Smooth muscle cell (in vitro differentiated cells): ENCODE data around the gene STX11. TPM values are rescaled to one million over a fixed set of nuclear protein-coding genes. Genes with fewer than 3 reads are reported as not detected.
A peak's percentile ranks its signal among the peaks of the same experiment; 100 is the strongest.

Source experiments
- DNase-seq: peaks from one replicate; lab custom pipeline; 2025; ENCODE audit not compliant: unreplicated experiment; lab: John Stamatoyannopoulos, UW
- H2AFZ ChIP-seq: fragments of 200-600 bp; sonication (generic); 2 replicates; pipeline ENCODE4 v1.6.0; 2016; ENCODE audit warnings: antibody characterized with exemption, low read depth, mild to moderate bottlenecking
- H3F3A ChIP-seq: fragments of 200-600 bp; sonication (generic); 2 replicates; pipeline ENCODE4 v1.6.0; 2017; ENCODE audit warnings: antibody characterized with exemption, low read depth
- H3K27ac ChIP-seq: fragments of 200-600 bp; sonication (generic); 2 replicates; pipeline ENCODE4 v1.5.1; 2016; ENCODE audit warnings: low read depth, mild to moderate bottlenecking
- H3K27me3 ChIP-seq: fragments of 200-600 bp; sonication (generic); 2 replicates; pipeline ENCODE4 v1.6.1; 2016; ENCODE audit warnings: low read depth, mild to moderate bottlenecking
- H3K36me3 ChIP-seq: fragments of 200-600 bp; sonication (generic); 2 replicates; pipeline ENCODE4 v1.5.1; 2016; ENCODE audit warnings: low read depth
- H3K4me1 ChIP-seq: fragments of 200-600 bp; sonication (generic); 2 replicates; pipeline ENCODE4 v1.5.1; 2016; ENCODE audit warnings: low read depth
- H3K4me2 ChIP-seq: fragments of 200-600 bp; sonication (generic); 2 replicates; pipeline ENCODE4 v1.6.0; 2016; ENCODE audit warnings: mild to moderate bottlenecking
- H3K4me3 ChIP-seq: fragments of 200-600 bp; sonication (generic); 2 replicates; pipeline ENCODE4 v1.5.1; 2016; ENCODE audit warnings: mild to moderate bottlenecking
- H3K79me2 ChIP-seq: fragments of 200-600 bp; sonication (generic); 2 replicates; pipeline ENCODE4 v1.6.0; 2016; ENCODE audit warnings: low read depth, mild to moderate bottlenecking
- H3K9ac ChIP-seq: fragments of 200-600 bp; sonication (generic); 2 replicates; pipeline ENCODE4 v1.6.0; 2016; ENCODE audit warnings: low read depth
- H3K9me3 ChIP-seq: fragments of 200-600 bp; sonication (generic); replicated peaks from 2 replicates; pipeline ENCODE4 v1.5.1; 2016; ENCODE audit warnings: low read depth
- H4K20me1 ChIP-seq: fragments of 200-600 bp; sonication (generic); 2 replicates; pipeline ENCODE4 v1.6.0; 2016; ENCODE audit warnings: low read depth
- WGBS: methylation state at CpG from one replicate; pipeline ENCODE4 v1.1.7; 2016; ENCODE audit warnings: low lambda C conversion rate; 5-methylcytosine and 5-hydroxymethylcytosine counted together
- polyA plus RNA-seq: library from polyadenylated mRNA; unstranded; fragments of >200 nt; fragmentation: Nextera tagmentation; extraction: Ambion mirVana; gene quantifications from 2 replicates; pipeline ENCODE4 v1.2.1, GENCODE V29; 2016
- total RNA-seq: library from RNA; depleted of rRNA; stranded (reverse); fragments of >200 nt; gene quantifications from 2 replicates; pipeline ENCODE4 v1.2.3, GENCODE V29; 2014
- TF ChIP-seq, protein P1 (sequence below): fragments of 200-600 bp; sonication (generic); IDR thresholded peaks from 2 replicates; pipeline ENCODE4 v1.5.1; 2017; ENCODE audit warnings: borderline replicate concordance, mild to moderate bottlenecking, antibody characterized with exemption; ENCODE audit not compliant: insufficient read depth, poor library complexity, severe bottlenecking

STX11 gene
- total and polyA plus RNA-seq, 2 experiments from 2014 or later, result 0.53 to 0.72 TPM

DNA sequence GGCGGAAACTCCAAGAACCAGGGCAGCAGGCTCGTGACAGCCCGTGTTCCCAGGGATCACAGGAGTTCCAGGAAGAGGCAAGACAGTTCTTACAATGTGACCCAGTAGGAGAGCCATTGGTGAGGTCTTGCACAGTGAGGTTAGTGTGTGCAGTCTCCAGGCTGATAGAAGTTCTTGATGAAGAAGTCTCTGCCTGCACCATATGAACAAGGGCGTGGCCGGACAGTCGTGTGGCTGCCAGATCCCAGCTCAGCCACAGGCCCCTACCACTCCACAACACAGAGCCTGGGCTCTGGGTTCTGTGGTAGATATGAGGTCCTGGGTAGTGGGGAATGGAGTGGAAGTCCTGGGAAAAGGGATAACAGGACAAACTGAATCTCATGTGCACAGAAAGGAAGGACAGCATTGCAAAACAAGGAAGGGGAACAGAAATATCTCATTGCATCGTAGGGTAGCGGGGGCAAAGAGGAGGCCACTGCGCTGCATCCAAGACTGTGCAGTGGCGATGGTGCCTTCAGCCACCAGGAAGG, 65.2 kb downstream of the STX11 start:
- 65% methylated on average over 10 of the region's 10 CpGs for WGBS
- no peak for DNase-seq
- H3K27me3 ChIP-seq, result peaks cover under 1% of the 10 kb centered on the region
- H3K4me3 ChIP-seq, result peak overlapping the region; percentile 62
- peak overlapping the region; percentile 73 for H3K9ac ChIP-seq
- no peaks in the 10 kb centered on the region for H3K36me3 ChIP-seq
- H3K27ac ChIP-seq, result peak overlapping the region; percentile 77
- H3K4me1 ChIP-seq, result no peaks in the 10 kb centered on the region
- TF ChIP-seq, protein P1, sequence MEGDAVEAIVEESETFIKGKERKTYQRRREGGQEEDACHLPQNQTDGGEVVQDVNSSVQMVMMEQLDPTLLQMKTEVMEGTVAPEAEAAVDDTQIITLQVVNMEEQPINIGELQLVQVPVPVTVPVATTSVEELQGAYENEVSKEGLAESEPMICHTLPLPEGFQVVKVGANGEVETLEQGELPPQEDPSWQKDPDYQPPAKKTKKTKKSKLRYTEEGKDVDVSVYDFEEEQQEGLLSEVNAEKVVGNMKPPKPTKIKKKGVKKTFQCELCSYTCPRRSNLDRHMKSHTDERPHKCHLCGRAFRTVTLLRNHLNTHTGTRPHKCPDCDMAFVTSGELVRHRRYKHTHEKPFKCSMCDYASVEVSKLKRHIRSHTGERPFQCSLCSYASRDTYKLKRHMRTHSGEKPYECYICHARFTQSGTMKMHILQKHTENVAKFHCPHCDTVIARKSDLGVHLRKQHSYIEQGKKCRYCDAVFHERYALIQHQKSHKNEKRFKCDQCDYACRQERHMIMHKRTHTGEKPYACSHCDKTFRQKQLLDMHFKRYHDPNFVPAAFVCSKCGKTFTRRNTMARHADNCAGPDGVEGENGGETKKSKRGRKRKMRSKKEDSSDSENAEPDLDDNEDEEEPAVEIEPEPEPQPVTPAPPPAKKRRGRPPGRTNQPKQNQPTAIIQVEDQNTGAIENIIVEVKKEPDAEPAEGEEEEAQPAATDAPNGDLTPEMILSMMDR, result no peak
- peak overlapping the region; percentile 93 for H2AFZ ChIP-seq
- no peaks in the 10 kb centered on the region for H3K9me3 ChIP-seq
- peak overlapping the region; percentile 88 for H3K4me2 ChIP-seq
- no peaks in the 10 kb centered on the region for H3K79me2 ChIP-seq
- peaks cover 6% of the 10 kb centered on the region for H3F3A ChIP-seq
- H4K20me1 ChIP-seq, result no peaks in the 10 kb centered on the region

DNA sequence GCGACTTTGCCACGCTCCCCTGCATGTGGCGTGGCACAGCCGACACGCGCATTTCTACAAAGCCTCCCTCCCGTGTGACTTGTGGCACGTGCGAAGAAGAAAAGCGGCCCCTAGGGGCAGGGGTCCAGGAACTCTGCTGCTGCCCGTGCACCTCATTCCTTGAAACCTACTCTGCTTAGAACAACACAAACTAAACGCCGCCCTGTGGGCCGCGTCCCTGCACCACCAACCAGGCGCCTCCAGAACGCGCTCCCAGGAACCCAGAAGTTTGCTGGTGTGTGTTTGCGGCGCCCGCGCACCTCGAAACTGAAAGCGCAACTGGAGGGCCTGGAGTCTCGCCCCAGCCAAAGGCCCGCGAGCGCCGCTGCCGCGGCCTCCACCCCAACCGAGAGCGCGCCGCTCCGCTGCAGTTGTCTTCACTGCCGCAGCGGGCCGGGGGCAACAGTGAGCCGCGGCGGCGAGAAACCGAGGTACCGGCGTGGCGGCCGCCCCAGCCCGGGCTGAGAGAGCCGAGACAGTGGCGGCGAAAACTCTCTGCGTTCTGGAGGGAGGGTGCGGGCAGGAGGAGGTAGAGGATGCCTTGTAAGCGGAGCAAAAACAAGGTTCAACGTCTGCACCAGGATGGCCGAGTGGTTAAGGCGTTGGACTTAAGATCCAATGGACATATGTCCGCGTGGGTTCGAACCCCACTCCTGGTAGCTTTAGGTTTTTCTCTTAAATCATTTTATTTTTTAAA, 65.8 kb downstream of the STX11 start:
- Histone ChIP-seq H3K4me3 (peak overlapping the region; percentile 62), H4K20me1 (no peaks in the 10 kb centered on the region), H3K27ac (peak overlapping the region; percentile 77), H3K79me2 (no peaks in the 10 kb centered on the region), H3K4me2 (peak overlapping the region; percentile 88), H3K36me3 (no peaks in the 10 kb centered on the region), H3K4me1 (no peaks in the 10 kb centered on the region), H3K9ac (peak overlapping the region; percentile 73), H2AFZ (peak overlapping the region; percentile 93), H3F3A (peaks cover 6% of the 10 kb centered on the region), H3K27me3 (no peaks in the 10 kb centered on the region), H3K9me3 (no peaks in the 10 kb centered on the region)
- WGBS, result 1% methylated on average over 61 of the region's 61 CpGs
- DNase-seq, result peak; percentile 88
- TF ChIP-seq, protein P1, result peak; percentile 71

GRCh38 chr6:144216668-144217218, 66.4 kb downstream of the STX11 start:
- TF ChIP-seq, protein P1, result no peak
- peak overlapping the region; percentile 77 for H3K27ac ChIP-seq
- WGBS, result 12% methylated on average over 18 of the region's 18 CpGs

More at GRCh38 chr6:144216668-144217218, 66.4 kb downstream of the STX11 start:
- H3K27me3 ChIP-seq, result no peaks in the 10 kb centered on the region
- no peaks in the 10 kb centered on the region for H4K20me1 ChIP-seq
- H3K79me2 ChIP-seq, result no peaks in the 10 kb centered on the region
- H3K36me3 ChIP-seq, result no peaks in the 10 kb centered on the region
- H3K4me1 ChIP-seq, result no peaks in the 10 kb centered on the region
- peak overlapping the region; percentile 62 for H3K4me3 ChIP-seq
- H3K4me2 ChIP-seq, result peak overlapping the region; percentile 86
- no peaks in the 10 kb centered on the region for H3K9me3 ChIP-seq
- H2AFZ ChIP-seq, result peak overlapping the region; percentile 76
- DNase-seq, result peak; percentile 81
- peaks cover 6% of the 10 kb centered on the region for H3F3A ChIP-seq
- H3K9ac ChIP-seq, result peak overlapping the region; percentile 24
